Measurements from ENCODE around the gene MAPKAPK5. TPM values are rescaled to one million over a fixed set of nuclear protein-coding genes. Genes with fewer than 3 reads are reported as not detected.

The MAPKAPK5 gene
- total and polyA plus RNA-seq, 10 of the 15 experiments (the other 5 are each of a cell fraction or from before 2014, with no cell fraction given), result 12.6 to 54.3 (median 41.5) TPM

- Histone ChIP-seq H3K4me1 (ENCODE audit: control insufficient read depth, insufficient read depth, low read length) (no peaks in the 10 kb centered on the region), H4K20me1 (ENCODE audit: control insufficient read depth, insufficient read depth) (no peaks in the 10 kb centered on the region), H3K27me3 (replicated peaks in 1 of 2; ENCODE audit: control insufficient read depth in 2 of 2, insufficient read depth in 2 of 2, low read length in 1 of 2) (no peaks in the 10 kb centered on the region), H3K9me3 (replicated peaks; ENCODE audit: control insufficient read depth, insufficient read depth, low read length) (no peaks in the 10 kb centered on the region), H3K27ac (ENCODE audit: control insufficient read depth, insufficient read depth) (no peak overlapping the region), H3K79me2 (ENCODE audit: control insufficient read depth, insufficient read depth, low read length) (no peaks in the 10 kb centered on the region), H3K4me3 (no peak overlapping the region), H3K36me3 (ENCODE audit: control insufficient read depth in 2 of 2, insufficient read depth in 2 of 2, low read length in 1 of 2) (no peaks in the 10 kb centered on the region), H3K4me2 (ENCODE audit: control insufficient read depth, insufficient read depth) (no peak overlapping the region), H2AFZ (ENCODE audit: control insufficient read depth, low read depth, low read length) (no peak overlapping the region), H3K9ac (ENCODE audit: control insufficient read depth, insufficient read depth, low read length) (no peak overlapping the region)
- RAD21 ChIA-PET (ENCODE audit: unreplicated experiment), result interaction anchor here (1.0 kb wide), 1 partner anchor 459 kb away, joined by 3 read pairs; no protein-coding TSS in a partner anchor
- WGBS (ENCODE audit: insufficient coverage, insufficient replicate concordance, low lambda C conversion rate, missing lambda C conversion rate), result 94% methylated on average over 5 of the region's 5 CpGs
- CTCF ChIA-PET, result no interaction called here
- SMC1A ChIA-PET (ENCODE audit: uncharacterized antibody, unreplicated experiment), result interaction anchor here (0.9 to 1.1 kb wide), 2 partner anchors 18 to 128 kb away, joined by 3 read pairs; no protein-coding TSS in a partner anchor
- no TSS peak for BruUV-seq (replicated peaks)
- intact Hi-C loops (cut with micrococcal nuclease; ENCODE audit: unreplicated experiment), result no loop called here
- DNase-seq (ENCODE audit: low read depth, low spot score) (no peak), FAIRE-seq (no peak), ATAC-seq (no peak)
- in situ Hi-C loops (cut with MboI), result no loop called here
- POLR2A ChIA-PET, result interaction anchor here (1.2 kb wide), 1 partner anchor 13 kb away, joined by 3 read pairs; no protein-coding TSS in a partner anchor
- TF ChIP-seq SKIL (IDR thresholded peaks at IDR 0.05; ENCODE audit: low read depth, poor library complexity, severe bottlenecking) (no peak), MTA2 (IDR thresholded peaks at IDR 0.05; ENCODE audit: low read depth) (no peak), NFIC (IDR thresholded peaks at IDR 0.05; ENCODE audit: low read depth, low read length) (no peak), PRDM15 (CRISPR knock-in tag; IDR thresholded peaks at IDR 0.05) (no peak), NR2F1 (conservative IDR thresholded peaks at IDR 0.05) (no peak), SMARCA5 (IDR thresholded peaks at IDR 0.05) (no peak), SMAD5 (IDR thresholded peaks at IDR 0.05; ENCODE audit: low read depth) (no peak), ASH2L (IDR thresholded peaks at IDR 0.05; ENCODE audit: borderline replicate concordance, low read depth) (no peak), MYC (IDR thresholded peaks at IDR 0.05; ENCODE audit: insufficient read depth, insufficient read length, insufficient replicate concordance, low read length, severe bottlenecking) (no peak), REST (IDR thresholded peaks at IDR 0.05; ENCODE audit: low read depth, low read length) (no peak), HDAC6 (IDR thresholded peaks at IDR 0.05; ENCODE audit: unreplicated experiment) (no peak), HDGF (IDR thresholded peaks at IDR 0.05) (no peak), NR2C1 (IDR thresholded peaks at IDR 0.05) (no peak)
Observed at GRCh38 chr12:111927346-111927745, 85.3 kb downstream of the MAPKAPK5 start.
